IMR-90 (cell line): ENCODE results near the gene MRPL47. TPM values are rescaled to one million over a fixed set of nuclear protein-coding genes. Genes with fewer than 3 reads are reported as not detected.
A peak's percentile ranks its signal among the peaks of the same experiment; 100 is the strongest.

Experiments used
- ATAC-seq: fragments of 200-7000 bp; cut with Tn5 transposase; 2 replicates; pipeline ENCODE4 v1.9.1; 2020; ENCODE audit warnings: low read depth, mild to moderate bottlenecking, moderate library complexity
- BruUV-seq: library from RNA; stranded (reverse); fragments of 400-500 nt; replicated peaks from 2 replicates; lab custom pipeline; 2021; lab: Mats Ljungman, UMichigan
- CTCF ChIA-PET: fragments of 300-600 bp; formaldehyde crosslinking; extraction: SDS; loops from one replicate; lab custom pipeline; 2021; ENCODE audit warnings: antibody characterized with exemption; lab: Yijun Ruan, JAX
- POLR2A ChIA-PET: fragments of 300-600 bp; sonication (Branson Sonifier 250); formaldehyde crosslinking; loops from one replicate; lab custom pipeline; 2022; ENCODE audit warnings: antibody characterized with exemption; ENCODE audit not compliant: unreplicated experiment; lab: Charles Lee
- DNase-seq: peaks from one replicate; pipeline ENCODE4 v3.0.0; 2013
- H2AFZ ChIP-seq: replicated peaks from 2 replicates; pipeline ENCODE3; 2013; ENCODE audit warnings: low read length, mild to moderate bottlenecking; ENCODE audit not compliant: poor library complexity
- H2AK5ac ChIP-seq: 2 replicates; pipeline ENCODE4 v1.6.1; 2013; ENCODE audit warnings: low read depth, low read length, inconsistent platforms
- H2AK9ac ChIP-seq: replicated peaks from 2 replicates; pipeline ENCODE3; 2013; ENCODE audit warnings: mild to moderate bottlenecking, low read depth, low read length, moderate library complexity; ENCODE audit not compliant: poor library complexity
- H2BK120ac ChIP-seq: 2 replicates; pipeline ENCODE4 v1.6.1; 2013; ENCODE audit warnings: low read depth, low read length, inconsistent platforms
- H2BK15ac ChIP-seq: 3 replicates; pipeline ENCODE4 v1.6.1; 2013; ENCODE audit warnings: low read depth, low read length, inconsistent platforms
- H2BK20ac ChIP-seq: 2 replicates; pipeline ENCODE4 v1.6.1; 2013; ENCODE audit warnings: low read depth, mild to moderate bottlenecking, inconsistent platforms, low read length, moderate library complexity
- H2BK5ac ChIP-seq: 2 replicates; pipeline ENCODE4 v1.6.1; 2013; ENCODE audit warnings: mild to moderate bottlenecking, low read depth, low read length, inconsistent platforms; ENCODE audit not compliant: poor library complexity, severe bottlenecking
- H3K14ac ChIP-seq: replicated peaks from 2 replicates; pipeline ENCODE4 v1.6.1; 2013; ENCODE audit warnings: low read depth, low read length, inconsistent platforms
- H3K18ac ChIP-seq: 2 replicates; pipeline ENCODE4 v1.6.1; 2013; ENCODE audit warnings: low read depth, low read length, control low read depth
- H3K23ac ChIP-seq: 2 replicates; pipeline ENCODE4 v1.6.1; 2013; ENCODE audit warnings: low read depth, low read length, inconsistent platforms
- H3K27ac ChIP-seq: 2 replicates; pipeline ENCODE4 v1.5.1; 2013; ENCODE audit warnings: mild to moderate bottlenecking, control low read depth, low read length; ENCODE audit not compliant: insufficient read depth
- H3K27me3 ChIP-seq: 2 replicates; pipeline ENCODE4 v1.6.1; 2013; ENCODE audit warnings: low read length; ENCODE audit not compliant: control insufficient read depth, insufficient read depth
- H3K36me3 ChIP-seq: 2 replicates; pipeline ENCODE4 v1.6.1; 2013; ENCODE audit warnings: low read length, mixed read lengths; ENCODE audit not compliant: control insufficient read depth, insufficient read depth
- H3K4ac ChIP-seq: 2 replicates; pipeline ENCODE4 v1.6.1; 2013; ENCODE audit warnings: low read depth, low read length, inconsistent platforms
- H3K4me1 ChIP-seq: 2 replicates; pipeline ENCODE4 v1.6.1; 2013; ENCODE audit warnings: low read length, mixed read lengths; ENCODE audit not compliant: control insufficient read depth, insufficient read depth
- H3K4me2 ChIP-seq: 2 replicates; pipeline ENCODE4 v1.6.1; 2013; ENCODE audit warnings: low read depth, mild to moderate bottlenecking, control low read depth, low read length, moderate library complexity
- H3K4me3 ChIP-seq: 2 replicates; pipeline ENCODE4 v1.5.1; 2013; ENCODE audit warnings: low read depth, mild to moderate bottlenecking, control low read depth, low read length, moderate library complexity; ENCODE audit not compliant: insufficient read depth
- H3K56ac ChIP-seq: 2 replicates; pipeline ENCODE4 v1.6.1; 2013; ENCODE audit warnings: low read length, inconsistent platforms; ENCODE audit not compliant: insufficient read depth; ENCODE audit errors: extremely low read depth
- H3K79me1 ChIP-seq, 2 experiments: 2 replicates each; pipeline ENCODE4 v1.6.1; 2013; ENCODE audit warnings: low read length in 2 of 2, inconsistent platforms in 1 of 2, low read depth in 1 of 2
- H3K9ac ChIP-seq: 2 replicates; pipeline ENCODE4 v1.6.1; 2013; ENCODE audit warnings: low read depth, low read length, control low read depth
- H3K9me1 ChIP-seq: 2 replicates; pipeline ENCODE4 v1.6.1; 2013; ENCODE audit warnings: low read length, inconsistent platforms; ENCODE audit not compliant: insufficient read depth
- H3K9me3 ChIP-seq: 2 replicates; pipeline ENCODE4 v1.6.1; 2013; ENCODE audit warnings: low read length; ENCODE audit not compliant: control insufficient read depth, insufficient read depth
- H4K20me1 ChIP-seq: 2 replicates; pipeline ENCODE4 v1.6.1; 2013; ENCODE audit warnings: low read length, inconsistent platforms; ENCODE audit not compliant: insufficient read depth
- H4K5ac ChIP-seq: 2 replicates; pipeline ENCODE4 v1.6.1; 2013; ENCODE audit warnings: mild to moderate bottlenecking, low read depth, low read length, control low read depth
- H4K8ac ChIP-seq, 2 experiments: 2 replicates each; pipeline ENCODE4 v1.6.1; 2013; ENCODE audit warnings: low read depth in 2 of 2, low read length in 2 of 2, control low read depth in 1 of 2, inconsistent platforms in 1 of 2
- H4K91ac ChIP-seq: 2 replicates; pipeline ENCODE4 v1.6.1; 2013; ENCODE audit warnings: low read depth, low read length, inconsistent platforms; ENCODE audit not compliant: insufficient read depth
- BHLHE40 ChIP-seq: fragments of 150-350 bp; IDR thresholded peaks from 2 replicates; pipeline ENCODE4 v1.6.1; 2016; ENCODE audit warnings: mild to moderate bottlenecking, low read depth, low read length
- CEBPB ChIP-seq: IDR thresholded peaks from 2 replicates; pipeline ENCODE4 v1.6.1; 2012; ENCODE audit warnings: low read depth, low read length, improper control_type of control experiment
- CHD1 ChIP-seq: IDR thresholded peaks from 2 replicates; pipeline ENCODE4 v1.6.1; 2012; ENCODE audit warnings: low read depth, low read length, improper control_type of control experiment
- FOS ChIP-seq: fragments of 150-350 bp; IDR thresholded peaks from 2 replicates; pipeline ENCODE4 v1.6.1; 2016; ENCODE audit warnings: low read depth, low read length
- NFE2L2 ChIP-seq: fragments of 150-350 bp; IDR thresholded peaks from 2 replicates; pipeline ENCODE4 v1.6.1; 2016; ENCODE audit warnings: low read depth, mild to moderate bottlenecking, low read length
- RAD21 ChIP-seq: IDR thresholded peaks from 2 replicates; pipeline ENCODE4 v1.6.1; 2012; ENCODE audit warnings: low read length, improper control_type of control experiment
- RFX5 ChIP-seq: IDR thresholded peaks from 2 replicates; pipeline ENCODE4 v1.8.0; 2012; ENCODE audit warnings: low read depth, mild to moderate bottlenecking, low read length, moderate library complexity
- SMC3 ChIP-seq: fragments of 150-350 bp; IDR thresholded peaks from 2 replicates; pipeline ENCODE4 v1.6.1; 2016; ENCODE audit warnings: low read depth, mild to moderate bottlenecking, antibody characterized with exemption, low read length, moderate library complexity
- USF2 ChIP-seq: fragments of 150-350 bp; IDR thresholded peaks from 2 replicates; pipeline ENCODE4 v1.6.1; 2017; ENCODE audit warnings: mild to moderate bottlenecking, antibody characterized with exemption, low read length, low read depth
- WGBS, 2 experiments: methylation state at CpG; one replicate each; pipeline versions ENCODE4 v1.1.5 to v1.1.7; 2013; ENCODE audit warnings: missing lambda C conversion rate in 2 of 2; ENCODE audit not compliant: insufficient read length in 1 of 2; ENCODE audit errors: extremely low coverage in 2 of 2; 5-methylcytosine and 5-hydroxymethylcytosine counted together
- dilution Hi-C: fragments of 300-500 bp; cut with HindIII; formaldehyde crosslinking; loops from one replicate; pipeline ENCODE4 v1.14.3; 2018; ENCODE audit warnings: low sequenced_read_pairs; ENCODE audit not compliant: unreplicated experiment
- in situ Hi-C: fragments of 300-500 bp; cut with MboI; formaldehyde crosslinking; loops from 3 replicates; pipeline ENCODE4 v1.14.3; 2019; ENCODE audit warnings: low sequenced_read_pairs, inconsistent platforms, mixed read lengths
- intact Hi-C: fragments of 100-400 bp; cut with micrococcal nuclease; formaldehyde crosslinking; loops from 2 replicates; pipeline ENCODE4 v1.10.0; 2022
- polyA plus RNA-seq, 3 experiments: library from polyadenylated mRNA; depleted of rRNA; stranded (reverse); fragments of >200 nt; gene quantifications; 2 replicates each; pipeline ENCODE4 v1.2.3, GENCODE V29; 2012; ENCODE audit warnings: low replicate concordance in 1 of 3
- total RNA-seq: library from RNA; depleted of rRNA; stranded (reverse); fragments of >200 nt; gene quantifications from 2 replicates; pipeline ENCODE4 v1.2.3, GENCODE V29; 2012
- TF ChIP-seq, protein P1 (sequence below): conservative IDR thresholded peaks from 2 replicates; pipeline ENCODE4 v1.5.1; 2012; ENCODE audit warnings: mild to moderate bottlenecking, low read depth, low read length, improper control_type of control experiment

Gene MRPL47
- total and polyA plus RNA-seq, 2 of the 4 experiments (the other 2 are of a cell fraction) = 41.4 to 43.7 TPM

GRCh38 chr3:179603831-179604230, 607 bp downstream of the MRPL47 start:
- H3K4me1 ChIP-seq = no peaks in the 10 kb centered on the region; the same call in 1 of the 2 replicates
- peak overlapping the region; percentile 95 for H3K9ac ChIP-seq
- H3K27ac ChIP-seq = peak overlapping the region; percentile 75; the same call in 1 of the 2 replicates
- peak overlapping the region; percentile 92; the same call in 1 of the 2 replicates for H4K91ac ChIP-seq
- TF ChIP-seq CHD1 (no peak), FOS (no peak), USF2 (no peak), RAD21 (no peak), SMC3 (no peak), BHLHE40 (no peak), CEBPB (no peak), NFE2L2 (no peak), RFX5 (no peak)
- TF ChIP-seq, protein P1, sequence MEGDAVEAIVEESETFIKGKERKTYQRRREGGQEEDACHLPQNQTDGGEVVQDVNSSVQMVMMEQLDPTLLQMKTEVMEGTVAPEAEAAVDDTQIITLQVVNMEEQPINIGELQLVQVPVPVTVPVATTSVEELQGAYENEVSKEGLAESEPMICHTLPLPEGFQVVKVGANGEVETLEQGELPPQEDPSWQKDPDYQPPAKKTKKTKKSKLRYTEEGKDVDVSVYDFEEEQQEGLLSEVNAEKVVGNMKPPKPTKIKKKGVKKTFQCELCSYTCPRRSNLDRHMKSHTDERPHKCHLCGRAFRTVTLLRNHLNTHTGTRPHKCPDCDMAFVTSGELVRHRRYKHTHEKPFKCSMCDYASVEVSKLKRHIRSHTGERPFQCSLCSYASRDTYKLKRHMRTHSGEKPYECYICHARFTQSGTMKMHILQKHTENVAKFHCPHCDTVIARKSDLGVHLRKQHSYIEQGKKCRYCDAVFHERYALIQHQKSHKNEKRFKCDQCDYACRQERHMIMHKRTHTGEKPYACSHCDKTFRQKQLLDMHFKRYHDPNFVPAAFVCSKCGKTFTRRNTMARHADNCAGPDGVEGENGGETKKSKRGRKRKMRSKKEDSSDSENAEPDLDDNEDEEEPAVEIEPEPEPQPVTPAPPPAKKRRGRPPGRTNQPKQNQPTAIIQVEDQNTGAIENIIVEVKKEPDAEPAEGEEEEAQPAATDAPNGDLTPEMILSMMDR = no peak
- WGBS, 2 experiments = no CpG with 5 or more reads among the region's 3 CpGs
- no peak overlapping the region for H2BK15ac ChIP-seq
- peak overlapping the region; percentile 96; the same call in 1 of the 2 replicates for H3K14ac ChIP-seq
- CTCF ChIA-PET = no interaction called here
- H2AK9ac ChIP-seq = no peak overlapping the region
- in situ Hi-C loops = no loop called here
- peak overlapping the region; percentile 32; the same call in 1 of the 2 replicates for H2BK120ac ChIP-seq
- H3K4me3 ChIP-seq = peak overlapping the region; percentile 85
- H3K23ac ChIP-seq = peak overlapping the region; percentile 98; the same call in 1 of the 2 replicates
- no peaks in the 10 kb centered on the region for H3K27me3 ChIP-seq
- H3K9me1 ChIP-seq = no peaks in the 10 kb centered on the region
- dilution Hi-C loops = no loop called here
- peaks cover 10 to 14% of the 10 kb centered on the region in 2 experiments for H3K79me1 ChIP-seq
- no TSS peak for BruUV-seq
- H2AK5ac ChIP-seq = peak overlapping the region; percentile 37; the same call in 1 of the 2 replicates
- H3K9me3 ChIP-seq = no peaks in the 10 kb centered on the region
- peak overlapping the region; percentile 62 to 99; a peak in 3 of 4 replicates for H4K8ac ChIP-seq
- no peak for DNase-seq
- H3K36me3 ChIP-seq = peaks cover 14% of the 10 kb centered on the region
- intact Hi-C loops = loop anchor here (1.0 kb wide), 1 partner anchor 109 kb away; no protein-coding TSS in a partner anchor
- H4K5ac ChIP-seq = no peak overlapping the region; the same call in 1 of the 2 replicates
- H2AFZ ChIP-seq = peak overlapping the region; percentile 97
- peak overlapping the region; percentile 95 for H3K56ac ChIP-seq
- ATAC-seq = no peak
- H4K20me1 ChIP-seq = no peaks in the 10 kb centered on the region
- H2BK20ac ChIP-seq = no peak overlapping the region
- peak overlapping the region; percentile 95; the same call in 1 of the 2 replicates for H3K4ac ChIP-seq
- POLR2A ChIA-PET = no interaction called here
- H3K4me2 ChIP-seq = peak overlapping the region; percentile 63
- H3K18ac ChIP-seq = no peak overlapping the region
- H2BK5ac ChIP-seq = peak overlapping the region; percentile 69
